C4-2B (cell line): ENCODE measurements around the gene LRIT1.
"Not testable (repeated sequence)": the region's sequence is repeated elsewhere in the genome, so short reads cannot be mapped to it uniquely, and the experiment has no call there.

Experiments used
- H3K27ac ChIP-seq: fragments of 450-650 bp; 2 replicates; pipeline ENCODE4 v1.5.1; 2017
- ZFX ChIP-seq: fragments of 450-650 bp; IDR thresholded peaks from 2 replicates; pipeline ENCODE4 v1.6.1; 2017
- TF ChIP-seq, protein P1 (sequence below): fragments of 450-650 bp; conservative IDR thresholded peaks from 2 replicates; pipeline ENCODE4 v1.5.1; 2017; ENCODE audit warnings: mild to moderate bottlenecking

The LRIT1 gene

DNA sequence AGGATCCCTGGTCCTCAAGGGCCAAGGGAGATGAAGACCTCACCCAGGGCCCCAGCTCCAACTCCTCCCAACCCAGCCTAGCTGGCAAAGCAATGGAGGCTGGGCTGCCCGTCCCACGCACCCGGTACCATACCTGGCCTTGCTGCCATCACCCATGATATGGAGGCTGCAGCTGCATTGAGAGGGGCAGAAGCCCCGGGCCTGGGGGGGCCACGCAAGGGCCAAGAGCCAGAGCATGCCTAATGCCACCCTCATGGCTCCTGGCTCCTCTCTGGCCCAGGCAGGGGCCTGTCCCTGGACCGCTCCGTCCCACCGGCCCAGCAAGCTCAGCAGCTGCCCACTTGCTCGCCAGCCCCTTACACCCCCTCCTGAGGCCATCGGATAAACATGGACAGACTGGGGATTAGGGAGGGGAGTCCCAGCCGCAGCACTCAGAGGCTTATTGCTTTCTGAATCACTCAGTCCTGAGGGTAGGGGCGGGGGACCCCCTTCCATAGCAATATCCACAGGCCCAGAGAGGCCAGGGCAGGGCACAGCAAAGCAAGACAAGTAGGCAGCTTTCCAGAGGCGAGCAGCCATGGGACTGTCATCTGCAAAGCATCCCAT is at the start of gene LRIT1:
Gene LRIT1, minus strand, starts transcription at position 362 of the 606 bp plus-strand sequence. Its CDS starts 107 bp downstream, at position 255.
- TF ChIP-seq, protein P1, sequence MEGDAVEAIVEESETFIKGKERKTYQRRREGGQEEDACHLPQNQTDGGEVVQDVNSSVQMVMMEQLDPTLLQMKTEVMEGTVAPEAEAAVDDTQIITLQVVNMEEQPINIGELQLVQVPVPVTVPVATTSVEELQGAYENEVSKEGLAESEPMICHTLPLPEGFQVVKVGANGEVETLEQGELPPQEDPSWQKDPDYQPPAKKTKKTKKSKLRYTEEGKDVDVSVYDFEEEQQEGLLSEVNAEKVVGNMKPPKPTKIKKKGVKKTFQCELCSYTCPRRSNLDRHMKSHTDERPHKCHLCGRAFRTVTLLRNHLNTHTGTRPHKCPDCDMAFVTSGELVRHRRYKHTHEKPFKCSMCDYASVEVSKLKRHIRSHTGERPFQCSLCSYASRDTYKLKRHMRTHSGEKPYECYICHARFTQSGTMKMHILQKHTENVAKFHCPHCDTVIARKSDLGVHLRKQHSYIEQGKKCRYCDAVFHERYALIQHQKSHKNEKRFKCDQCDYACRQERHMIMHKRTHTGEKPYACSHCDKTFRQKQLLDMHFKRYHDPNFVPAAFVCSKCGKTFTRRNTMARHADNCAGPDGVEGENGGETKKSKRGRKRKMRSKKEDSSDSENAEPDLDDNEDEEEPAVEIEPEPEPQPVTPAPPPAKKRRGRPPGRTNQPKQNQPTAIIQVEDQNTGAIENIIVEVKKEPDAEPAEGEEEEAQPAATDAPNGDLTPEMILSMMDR: no peak
- no peak for TF ChIP-seq ZFX

GRCh38 chr10:84290235-84290634 is 48.9 kb upstream of the LRIT1 start:
- H3K27ac ChIP-seq: no peak overlapping the region
- TF ChIP-seq, protein P1: no peak
- TF ChIP-seq ZFX: no peak

More for the DNA sequence above, at the start of gene LRIT1:
- no peak within 1 kb of the TSS for H3K27ac ChIP-seq

GRCh38 chr10:84289521-84290200 is 48.3 kb upstream of the LRIT1 start:
- no peak for TF ChIP-seq ZFX
- TF ChIP-seq, protein P1: no peak
- H3K27ac ChIP-seq: no peak overlapping the region

DNA sequence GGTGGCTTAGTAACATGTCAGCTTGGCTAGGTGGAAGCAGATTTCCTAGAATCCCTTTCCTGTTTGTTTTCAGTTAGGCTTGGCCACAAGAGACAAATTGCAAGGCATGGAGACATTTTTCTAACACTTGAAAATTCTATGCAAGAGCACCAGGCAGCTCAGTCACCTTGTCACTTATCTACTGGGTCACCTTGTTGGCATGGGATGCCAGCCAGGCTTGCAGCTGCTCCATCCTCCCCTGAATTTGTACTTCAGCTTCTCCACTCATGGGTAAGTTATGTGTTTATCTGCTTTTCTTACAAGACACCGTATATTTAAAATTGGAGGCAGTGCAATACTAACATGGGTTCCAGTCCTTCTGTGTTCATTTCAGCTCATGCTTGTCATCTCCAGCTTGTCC is 46.8 kb upstream of the LRIT1 start:
- no peak for TF ChIP-seq ZFX
- TF ChIP-seq, protein P1: no peak
- H3K27ac ChIP-seq: no peak overlapping the region

GRCh38 chr10:84286695-84287094 is 45.3 kb upstream of the LRIT1 start:
- TF ChIP-seq ZFX: no peak
- TF ChIP-seq, protein P1: no peak
- H3K27ac ChIP-seq: no peak overlapping the region

GRCh38 chr10:84279876-84280475 is 38.6 kb upstream of the LRIT1 start:
- not testable (repeated sequence) for H3K27ac ChIP-seq

DNA sequence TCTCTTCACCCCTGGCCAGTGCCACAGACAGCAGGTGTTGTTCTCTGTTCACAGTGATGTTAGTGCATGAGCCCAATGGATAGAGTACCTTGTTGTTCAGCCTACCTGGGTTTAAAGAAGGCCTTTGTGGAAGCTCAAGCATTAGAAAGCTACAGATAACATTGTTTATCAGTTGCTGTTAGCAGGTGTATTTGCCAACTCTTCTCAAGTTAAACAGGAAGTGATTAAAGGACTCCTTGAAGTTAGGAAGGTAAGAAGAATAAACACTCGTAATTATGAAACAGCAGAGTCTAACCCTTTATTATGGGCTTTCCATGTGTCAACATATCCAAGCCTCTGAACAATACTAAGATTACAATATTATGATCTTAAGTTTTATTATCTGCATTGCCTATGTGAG is 29.4 kb upstream of the LRIT1 start:
- TF ChIP-seq ZFX: no peak
- TF ChIP-seq, protein P1: no peak
- no peak overlapping the region for H3K27ac ChIP-seq

DNA sequence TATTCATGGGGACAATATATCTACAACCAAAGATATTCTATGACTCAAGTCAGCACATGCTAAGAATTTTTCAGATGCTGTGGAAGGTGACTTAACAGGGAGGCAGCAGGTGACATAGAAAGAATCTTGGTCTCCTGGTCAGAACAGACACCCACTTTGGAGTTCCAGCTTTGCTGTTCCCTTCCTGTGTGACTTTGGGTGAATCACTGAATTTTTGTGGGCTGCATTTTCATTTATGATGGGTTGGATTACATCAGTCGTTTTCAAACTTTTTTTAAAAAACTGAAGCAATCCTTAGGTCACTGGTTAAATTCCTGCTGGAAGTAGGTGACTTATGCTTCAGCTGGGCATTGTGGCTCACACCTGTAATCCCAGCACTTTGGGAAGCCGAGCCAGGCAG is 28.4 kb upstream of the LRIT1 start:
- TF ChIP-seq, protein P1: no peak
- no peak for TF ChIP-seq ZFX
- no peak overlapping the region for H3K27ac ChIP-seq
